ENCODE measurements around the gene GABRB1. TPM values are rescaled to one million over a fixed set of nuclear protein-coding genes. Genes with fewer than 3 reads are reported as not detected.

Gene GABRB1
- total RNA-seq, 1 experiment from 2014 or later, result 1.5 TPM

DNA sequence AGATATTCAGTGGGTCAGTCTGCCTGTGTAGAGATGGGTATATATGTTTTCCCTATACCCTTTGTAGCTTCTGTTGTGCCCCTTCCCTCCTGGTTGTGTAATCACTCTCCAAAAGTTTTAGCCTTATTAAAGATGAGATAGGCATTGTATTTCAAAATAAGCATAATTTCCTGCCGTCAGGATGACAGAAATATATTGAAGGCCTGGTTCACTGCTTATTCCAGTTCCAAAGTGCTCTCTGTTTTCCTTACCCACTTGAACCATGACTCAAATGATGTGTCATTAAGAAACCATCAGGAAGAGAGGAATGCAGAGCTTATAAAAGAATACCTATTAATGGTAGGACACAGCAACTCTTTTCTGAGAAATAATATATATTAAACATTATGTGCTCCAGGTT, 178.5 kb downstream of the GABRB1 start:
- DNase-seq (ENCODE audit: low read depth), result peak; percentile 88

DNA sequence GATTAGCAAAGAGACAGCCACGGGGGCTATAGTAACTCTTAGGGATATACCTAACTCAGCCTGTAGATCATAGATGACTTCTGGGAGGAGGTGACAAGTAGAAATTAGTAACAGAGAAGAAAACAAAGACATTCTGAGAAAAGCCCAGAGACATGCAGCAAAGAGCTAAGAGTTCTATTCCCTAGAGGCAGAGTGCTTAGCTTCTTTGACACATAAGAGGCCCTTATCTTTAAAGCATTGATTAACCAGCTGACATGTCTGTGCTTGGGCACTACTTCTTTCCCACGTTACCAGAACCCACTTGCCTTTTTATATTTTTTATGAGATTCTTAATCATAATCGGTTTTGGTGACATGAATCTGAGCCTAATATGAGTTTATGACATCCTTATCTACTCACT, 179.5 kb downstream of the GABRB1 start:
- no peak for DNase-seq (ENCODE audit: low read depth)

DNA sequence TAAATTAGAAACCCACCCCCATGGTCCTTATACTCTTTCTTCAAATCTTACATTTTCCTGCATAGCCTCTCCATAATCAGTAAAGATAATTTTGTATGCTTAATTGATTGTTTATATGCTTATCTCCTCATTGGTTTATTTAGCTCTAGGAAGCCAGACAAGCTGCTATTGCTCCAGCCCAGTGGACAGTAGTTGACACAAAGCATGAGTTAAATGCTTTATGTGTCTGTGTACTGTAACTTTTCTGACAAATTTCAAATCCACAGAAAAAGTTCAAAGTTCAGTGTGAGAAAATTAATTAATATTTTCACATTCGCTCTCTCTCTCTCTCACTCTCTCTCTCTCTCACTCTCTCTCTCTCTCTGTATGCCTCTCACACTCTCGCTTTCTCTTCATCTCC, 181.7 kb downstream of the GABRB1 start:
- no peak for DNase-seq (ENCODE audit: low read depth)

DNA sequence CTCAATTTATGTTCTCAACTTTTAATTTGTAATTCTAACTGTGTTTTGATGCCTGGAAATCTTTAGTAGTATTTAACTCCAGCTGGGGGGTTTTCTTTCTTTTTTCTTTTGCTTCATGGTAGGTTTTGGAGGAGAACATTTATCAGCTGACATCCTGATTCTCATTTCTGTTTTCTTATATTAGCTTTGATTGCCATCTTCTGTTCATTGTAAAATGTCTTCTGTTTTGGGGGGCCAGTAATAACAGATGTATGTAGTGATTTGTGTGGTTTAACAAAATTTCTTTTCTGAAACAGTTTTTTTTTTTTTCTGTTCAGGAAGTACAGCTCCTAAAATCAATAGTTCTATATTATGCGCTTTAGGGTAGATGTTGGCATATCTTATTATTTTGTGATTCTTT, 182.2 kb downstream of the GABRB1 start:
- no peak for DNase-seq (ENCODE audit: low read depth)

- DNase-seq (ENCODE audit: low read depth), result peak; percentile 96
These were observed 182.6 kb downstream of the GABRB1 start for GRCh38 chr4:47213971-47214370.

DNA sequence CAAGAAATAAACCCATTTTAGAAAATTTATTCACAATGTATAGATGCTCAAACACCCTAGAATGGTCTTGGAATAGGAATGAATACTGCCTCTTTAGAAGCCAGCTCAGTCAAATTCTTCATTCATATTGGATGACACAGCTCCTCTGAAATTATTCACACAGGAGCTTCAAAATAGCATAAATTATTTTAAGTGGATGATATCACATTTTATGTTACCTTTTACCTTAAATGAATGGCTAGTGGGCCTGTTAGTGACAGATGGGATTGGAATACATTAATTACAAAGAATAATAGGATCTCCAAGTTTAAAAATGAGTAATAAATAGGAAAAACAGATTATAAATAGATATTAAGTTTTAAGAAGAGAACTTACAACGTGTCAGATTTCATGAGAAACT, 184.4 kb downstream of the GABRB1 start:
- peak; percentile 34 for DNase-seq (ENCODE audit: low read depth)

GRCh38 chr4:47217291-47217690, 185.9 kb downstream of the GABRB1 start:
- DNase-seq (ENCODE audit: low read depth), result no peak

DNA sequence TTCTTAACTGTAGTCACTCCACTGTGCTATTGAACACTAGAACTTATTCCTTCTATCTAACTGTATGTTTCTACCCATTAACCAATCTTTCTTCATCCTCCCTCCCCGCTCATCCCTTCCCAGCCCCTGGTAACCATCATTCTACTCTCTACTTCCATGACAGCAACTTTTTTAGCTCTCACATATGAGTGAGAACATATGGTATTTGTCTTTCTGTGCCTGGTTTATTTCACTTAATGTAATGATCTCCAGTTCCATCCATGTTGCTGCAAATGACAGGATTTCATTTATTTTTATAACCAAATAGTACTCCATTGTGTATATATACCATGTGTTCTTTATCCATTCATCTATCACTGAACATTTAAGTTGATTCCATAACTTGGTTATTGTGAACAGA, 186.5 kb downstream of the GABRB1 start:
- no peak for DNase-seq (ENCODE audit: low read depth)

- no peak for DNase-seq (ENCODE audit: low read depth)
These were observed 187.3 kb downstream of the GABRB1 start for GRCh38 chr4:47218631-47219030.

DNA sequence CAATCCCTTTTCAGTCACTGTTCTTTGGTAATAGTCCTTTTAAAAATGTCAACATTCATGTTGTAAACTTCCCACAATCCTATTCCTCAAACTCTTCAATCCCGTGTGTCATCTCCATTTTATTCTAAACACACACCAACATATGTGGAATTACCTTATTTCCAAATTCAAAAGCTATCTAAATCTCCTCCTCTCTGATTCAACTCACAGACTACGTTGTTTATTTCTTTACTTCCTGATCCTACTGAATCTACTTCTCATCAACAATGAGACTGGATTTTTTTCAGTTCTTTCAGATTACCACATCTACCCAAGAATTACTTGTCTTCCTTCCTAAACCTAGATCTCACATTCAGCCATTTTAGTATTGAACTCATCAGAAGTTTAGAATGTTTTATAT, 188.2 kb downstream of the GABRB1 start:
- no peak for DNase-seq (ENCODE audit: low read depth)

GRCh38 chr4:47221721-47222120, 190.4 kb downstream of the GABRB1 start:
- DNase-seq (ENCODE audit: low read depth), result peak; percentile 73

- peak; percentile 20 for DNase-seq (ENCODE audit: low read depth)
These were observed 190.9 kb downstream of the GABRB1 start for GRCh38 chr4:47222276-47222675.

GRCh38 chr4:47224361-47224760, 193.0 kb downstream of the GABRB1 start:
- DNase-seq (ENCODE audit: low read depth), result no peak

GRCh38 chr4:47235721-47236120, 204.4 kb downstream of the GABRB1 start:
- no peak for DNase-seq (ENCODE audit: low read depth)

- peak; percentile 28 for DNase-seq (ENCODE audit: low read depth)
These were observed 207.3 kb downstream of the GABRB1 start for GRCh38 chr4:47238667-47239066.

- peak; percentile 24 for DNase-seq (ENCODE audit: low read depth)
These were observed 208.3 kb downstream of the GABRB1 start for GRCh38 chr4:47239649-47240048.

DNA sequence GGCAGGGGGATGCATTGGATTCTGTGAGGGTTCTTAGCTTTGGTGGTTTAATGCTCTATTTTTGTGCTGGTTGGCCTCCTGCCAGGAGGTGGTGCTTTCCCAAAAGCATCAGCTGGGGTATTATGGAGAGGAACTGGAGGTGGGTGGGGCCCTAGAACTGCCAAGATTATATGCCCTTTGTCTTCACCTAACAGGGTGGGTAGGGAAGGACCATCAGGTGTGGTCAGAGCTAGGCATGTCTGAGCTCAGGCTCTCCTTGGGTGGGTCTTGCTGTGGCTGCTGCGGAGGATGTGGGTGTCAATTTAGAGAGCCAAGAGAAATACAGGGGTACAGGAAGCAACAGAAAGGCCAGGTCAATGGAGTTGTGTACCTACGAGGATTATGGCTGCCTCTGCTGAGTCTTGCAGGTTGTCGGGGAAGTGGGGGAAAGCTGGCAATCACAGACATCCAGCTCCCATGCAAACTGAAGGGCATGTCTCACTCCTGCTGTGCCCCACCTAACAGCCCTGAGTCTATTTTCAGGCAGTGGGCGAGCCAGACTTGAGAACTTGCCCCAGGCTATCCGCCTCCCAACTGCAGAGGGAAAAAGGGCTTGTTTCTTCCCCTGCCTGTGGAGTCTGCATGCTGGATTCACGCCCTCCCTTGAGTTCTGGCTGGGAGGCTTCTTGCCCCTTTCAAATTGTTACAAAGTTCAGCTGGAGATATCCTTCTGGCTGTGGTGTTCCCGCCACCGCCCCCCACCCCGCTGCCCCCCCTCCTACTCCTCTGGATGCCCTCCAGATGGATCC, 220.2 kb downstream of the GABRB1 start:
- DNase-seq (ENCODE audit: low read depth), result peak; percentile 53

DNA sequence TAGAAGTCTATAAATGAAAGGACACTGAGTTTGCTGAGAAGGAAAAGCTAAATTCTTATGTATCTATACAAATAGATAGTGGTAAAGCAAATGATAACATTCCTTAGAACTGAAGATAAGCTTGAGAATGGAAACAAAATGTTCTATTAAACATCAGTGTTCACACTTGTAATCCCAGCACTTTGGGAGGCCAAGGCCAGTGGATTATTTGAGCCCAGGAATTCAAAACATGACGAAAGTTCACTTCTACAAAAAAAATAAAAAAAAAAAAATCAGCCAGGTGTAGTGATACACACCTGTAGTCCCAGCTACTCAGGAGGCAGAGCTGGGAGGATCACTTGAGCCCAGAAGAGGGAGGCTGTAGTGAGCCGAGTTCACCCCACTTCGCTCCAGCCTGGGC, 232.4 kb downstream of the GABRB1 start:
- DNase-seq (ENCODE audit: low read depth), result no peak

- DNase-seq (ENCODE audit: low read depth), result peak; percentile 12
These were observed 239.0 kb downstream of the GABRB1 start for GRCh38 chr4:47270201-47270888.

DNA sequence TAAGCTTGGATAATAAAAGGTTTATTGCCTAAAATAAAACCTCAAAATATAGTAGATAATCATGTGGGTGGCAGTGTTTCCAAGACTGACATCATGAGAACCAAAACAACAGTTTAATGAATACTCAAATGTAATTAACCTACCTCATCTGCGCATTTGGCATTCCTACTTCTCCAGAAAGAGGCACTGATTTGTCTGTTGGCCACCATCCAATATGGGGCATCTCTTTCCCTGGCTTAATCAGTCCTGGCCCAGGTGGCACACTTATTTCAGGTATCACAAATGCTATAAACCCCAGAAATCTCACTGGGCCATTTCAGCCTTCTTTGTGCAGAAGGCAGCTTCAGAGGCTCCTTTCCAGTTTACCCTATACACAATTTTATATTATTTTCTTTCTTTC, 239.9 kb downstream of the GABRB1 start:
- no peak for DNase-seq (ENCODE audit: low read depth)

DNA sequence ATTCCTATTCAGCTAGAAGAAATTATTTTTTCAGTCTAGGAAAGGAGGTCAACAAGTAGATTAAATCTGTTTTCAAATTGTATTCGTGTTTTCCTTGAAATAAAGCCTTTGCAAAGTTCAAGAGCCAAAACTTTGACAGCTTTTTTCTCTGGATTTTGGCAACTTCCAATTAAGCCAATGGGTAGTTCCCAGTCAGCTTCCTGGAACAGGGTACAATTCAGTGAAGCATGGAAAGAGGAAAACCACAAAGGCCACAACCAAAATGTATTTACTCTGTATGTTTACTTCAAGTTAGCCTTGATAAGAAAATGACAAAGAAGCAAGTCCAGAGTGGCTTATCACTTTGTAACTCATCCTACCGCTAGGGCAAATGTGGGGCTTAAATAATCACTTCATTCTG, 243.5 kb downstream of the GABRB1 start:
- peak; percentile 71 for DNase-seq (ENCODE audit: low read depth)

DNA sequence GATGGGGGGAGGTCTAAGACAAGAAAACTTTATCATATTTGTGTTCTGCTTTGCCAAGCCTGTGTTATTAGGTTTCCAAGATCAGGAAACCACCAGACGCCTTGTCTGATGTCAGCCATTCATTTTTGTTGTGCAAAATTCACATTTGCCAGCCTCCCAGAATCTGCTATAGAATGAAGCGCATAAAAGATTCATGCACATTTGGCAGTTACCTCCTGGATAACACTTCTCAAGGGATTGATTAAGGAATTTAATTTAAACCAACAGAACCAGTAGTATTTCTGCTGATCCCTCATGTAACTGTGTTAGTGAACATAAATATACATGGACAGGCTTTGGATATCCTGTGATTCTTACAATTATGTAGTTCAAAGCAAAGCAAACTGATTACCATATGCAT, 244.2 kb downstream of the GABRB1 start:
- no peak for DNase-seq (ENCODE audit: low read depth)

GRCh38 chr4:47278631-47279030, 247.3 kb downstream of the GABRB1 start:
- DNase-seq (ENCODE audit: low read depth), result peak; percentile 18
